GM12892 (cell line): ENCODE results near the gene DLG4.

ENCODE experiments used
- POLR2A ChIP-seq: IDR thresholded peaks from 2 replicates; pipeline ENCODE4 v1.6.1; 2011; ENCODE audit warnings: low read depth, low read length, control low read depth
- POLR2AphosphoS5 ChIP-seq: IDR thresholded peaks from 2 replicates; pipeline ENCODE4 v1.6.1; 2011; ENCODE audit warnings: low read depth, low read length, control low read depth

GRCh38 chr17:7208027-7208571 is 11.5 kb downstream of the DLG4 start:
- TF ChIP-seq POLR2AphosphoS5 (no peak), POLR2A (no peak)
